ENCODE data around the gene B3GALT6. TPM values are rescaled to one million over a fixed set of nuclear protein-coding genes. Genes with fewer than 3 reads are reported as not detected.

The B3GALT6 gene
- total RNA-seq, 1 experiment from 2014 or later: 27.1 TPM

- Mint-ChIP-seq H3K9me3 (no peaks in the 10 kb centered on the region), H3K27ac (peak overlapping the region in 1 of 3 experiments; percentile 52; a peak in 1 of 7 replicates), H3K4me1 (no peaks in the 10 kb centered on the region), H3K4me3 (no peak overlapping the region), H3K27me3 (ENCODE audit: low read depth) (no peaks in the 10 kb centered on the region), H3K36me3 (ENCODE audit: insufficient read depth in 1 of 3, low read depth in 3 of 3) (peaks cover 37 to 69% (median 59%) of the 10 kb centered on the region in 3 experiments; a peak in 6 of 7 replicates)
- H2BK20ac ChIP-seq (ENCODE audit: low read depth, low read length, poor library complexity, severe bottlenecking): no peak overlapping the region
- H3K18ac ChIP-seq (ENCODE audit: insufficient read length, low read depth, low read length): no peak overlapping the region
- no peaks in the 10 kb centered on the region for H3K27me3 ChIP-seq (ENCODE audit: insufficient read depth, low read length)
- no peak overlapping the region for H4K8ac ChIP-seq (replicated peaks; ENCODE audit: insufficient read length, low read depth, low read length)
- H3K27ac ChIP-seq (ENCODE audit: insufficient read length, low read depth, low read length): no peak overlapping the region
- H2BK12ac ChIP-seq (ENCODE audit: insufficient read length, low read depth, low read length): no peak overlapping the region
- no peak overlapping the region for H3K4ac ChIP-seq (ENCODE audit: low read depth, low read length)
- DNase-seq: peak; percentile 70
- no peak overlapping the region for H3K9ac ChIP-seq (ENCODE audit: extremely low read depth, insufficient read length, low read length)
- H3K4me1 ChIP-seq (ENCODE audit: insufficient read depth, low read length): no peaks in the 10 kb centered on the region
- no peak overlapping the region for H2BK5ac ChIP-seq (ENCODE audit: insufficient read length, low read length)
- no peaks in the 10 kb centered on the region for H3K23me2 ChIP-seq (ENCODE audit: insufficient read length, low read depth, low read length, poor library complexity, severe bottlenecking)
- H4K5ac ChIP-seq (ENCODE audit: insufficient read length, low read depth, low read length): no peak overlapping the region
- H4K91ac ChIP-seq (ENCODE audit: insufficient read length, low read depth, low read length): no peak overlapping the region
- H3K79me2 ChIP-seq (ENCODE audit: insufficient read depth, low read length): no peaks in the 10 kb centered on the region; the same call in 1 of the 2 replicates
- H2BK15ac ChIP-seq (ENCODE audit: low read depth, low read length): no peak overlapping the region
- H3T11ph ChIP-seq (ENCODE audit: low read length): no peak overlapping the region
- no peak overlapping the region for H3K56ac ChIP-seq (ENCODE audit: insufficient read length, low read depth, low read length)
- no peak overlapping the region for H3K23ac ChIP-seq (ENCODE audit: insufficient read length, low read depth, low read length)
- no peak overlapping the region for H2AFZ ChIP-seq (ENCODE audit: low read length)
- TF ChIP-seq CTCF (conservative IDR thresholded peaks at IDR 0.05): peak; percentile 65
- H2AK5ac ChIP-seq (ENCODE audit: insufficient read length, low read length): no peak overlapping the region
- H3K9me3 ChIP-seq (ENCODE audit: control insufficient read depth, low read depth, low read length): no peaks in the 10 kb centered on the region
- H2BK120ac ChIP-seq (ENCODE audit: low read depth, low read length, poor library complexity, severe bottlenecking): no peak overlapping the region
- H4K20me1 ChIP-seq (ENCODE audit: control insufficient read depth, insufficient read depth, insufficient read length): no peaks in the 10 kb centered on the region
- no peak overlapping the region for H3K14ac ChIP-seq (ENCODE audit: insufficient read depth, low read length)
- H3K79me1 ChIP-seq (ENCODE audit: insufficient read depth, low read depth, low read length, poor library complexity, severe bottlenecking): no peaks in the 10 kb centered on the region
- H3K4me2 ChIP-seq (ENCODE audit: insufficient read depth, insufficient read length, low read length): no peak overlapping the region
- no CpG with 5 or more reads among the region's 10 CpGs for WGBS (ENCODE audit: extremely low coverage, insufficient read length, low lambda C conversion rate)
These were observed 32.8 kb downstream of the B3GALT6 start for GRCh38 chr1:1264868-1265272.

Data from H9 (cell line).